ENCODE measurements around the gene CIITA.
"Not testable (repeated sequence)": the region's sequence is repeated elsewhere in the genome, so short reads cannot be mapped to it uniquely, and the experiment has no call there.

Gene CIITA

DNA sequence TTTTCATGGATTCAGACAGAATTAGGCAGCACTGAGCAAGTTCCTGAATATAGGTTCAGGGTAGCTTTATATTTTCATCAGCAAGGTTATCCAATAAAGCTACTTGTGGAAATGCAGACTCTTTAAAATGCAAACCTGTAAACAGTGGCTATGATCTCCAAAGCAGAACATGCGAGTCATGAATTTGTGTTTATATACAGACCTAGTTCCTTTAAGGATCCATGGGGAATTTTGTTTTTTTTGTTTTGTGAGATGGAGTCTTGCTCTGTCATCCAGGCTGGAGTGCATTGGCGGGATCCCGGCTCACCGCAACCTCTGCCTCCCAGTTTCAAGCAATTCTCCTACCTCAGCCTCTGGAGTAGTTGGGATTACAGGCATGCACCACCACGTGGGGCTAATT, 82.2 kb downstream of the CIITA start:
- no peak for DNase-seq (ENCODE audit: low spot score)

DNA sequence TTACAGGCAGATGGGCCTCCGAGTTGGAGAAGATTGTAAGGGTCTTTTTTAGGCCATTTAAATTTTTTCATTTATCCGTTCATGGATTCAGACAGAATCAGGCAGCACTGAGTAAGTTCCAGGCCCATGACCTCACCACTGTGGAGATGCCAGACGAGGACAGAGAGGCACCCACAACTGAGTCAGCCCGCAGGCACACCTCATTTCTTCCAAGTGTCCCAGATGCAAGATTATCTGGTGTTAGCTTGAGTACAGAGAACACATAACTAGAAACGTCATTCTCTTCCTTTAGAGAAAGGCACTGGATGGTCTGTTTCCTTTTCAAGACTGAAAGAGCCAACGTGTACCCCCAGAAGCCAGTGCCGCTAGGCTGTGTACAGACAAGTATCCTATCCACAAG, 84.2 kb downstream of the CIITA start:
- peak; percentile 70 for DNase-seq (ENCODE audit: low spot score)

DNA sequence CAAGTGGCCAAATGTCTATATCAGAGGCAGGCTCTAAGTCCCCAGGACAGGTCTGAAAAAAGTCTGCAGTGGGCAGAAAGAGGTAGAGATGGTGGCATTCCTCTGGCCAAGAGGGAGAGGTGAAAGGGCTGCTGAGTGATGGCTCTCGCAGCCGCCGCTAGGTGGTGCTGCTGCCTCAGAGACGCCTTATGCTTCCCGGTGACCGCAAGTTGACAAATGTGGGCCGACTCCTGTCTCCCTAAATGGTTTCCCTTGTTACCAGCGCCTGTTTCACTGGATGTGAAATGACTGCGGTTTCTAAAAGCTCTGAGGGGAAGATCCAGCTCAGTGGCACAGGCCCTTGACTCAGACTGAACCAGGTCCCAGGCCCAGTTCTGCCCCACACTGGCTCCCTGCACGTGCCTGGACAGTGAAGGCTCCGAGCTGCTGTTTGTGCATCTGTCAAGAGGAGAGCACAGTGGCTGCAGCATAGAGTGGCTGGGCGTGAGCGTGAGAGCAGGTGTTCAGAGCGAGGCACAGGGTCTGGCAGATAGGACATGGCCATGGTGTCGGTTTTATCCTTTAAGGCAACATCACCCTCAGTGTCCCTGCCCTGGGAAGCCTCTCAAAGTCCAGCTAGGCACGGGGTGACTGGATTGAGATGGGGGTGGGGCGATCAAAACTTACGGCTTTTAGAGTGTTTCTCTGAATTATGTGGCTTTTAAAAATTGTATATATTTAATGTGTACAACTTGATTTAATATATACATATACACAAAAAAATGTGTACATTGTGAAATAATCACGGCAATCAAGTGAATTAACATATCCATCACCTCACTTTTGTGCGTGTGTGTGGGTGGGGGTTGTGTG, 87.3 kb downstream of the CIITA start:
- peak; percentile 84 for DNase-seq (ENCODE audit: low spot score)

GRCh38 chr16:10964891-10965326, 87.9 kb downstream of the CIITA start:
- DNase-seq (ENCODE audit: low spot score): no peak

DNA sequence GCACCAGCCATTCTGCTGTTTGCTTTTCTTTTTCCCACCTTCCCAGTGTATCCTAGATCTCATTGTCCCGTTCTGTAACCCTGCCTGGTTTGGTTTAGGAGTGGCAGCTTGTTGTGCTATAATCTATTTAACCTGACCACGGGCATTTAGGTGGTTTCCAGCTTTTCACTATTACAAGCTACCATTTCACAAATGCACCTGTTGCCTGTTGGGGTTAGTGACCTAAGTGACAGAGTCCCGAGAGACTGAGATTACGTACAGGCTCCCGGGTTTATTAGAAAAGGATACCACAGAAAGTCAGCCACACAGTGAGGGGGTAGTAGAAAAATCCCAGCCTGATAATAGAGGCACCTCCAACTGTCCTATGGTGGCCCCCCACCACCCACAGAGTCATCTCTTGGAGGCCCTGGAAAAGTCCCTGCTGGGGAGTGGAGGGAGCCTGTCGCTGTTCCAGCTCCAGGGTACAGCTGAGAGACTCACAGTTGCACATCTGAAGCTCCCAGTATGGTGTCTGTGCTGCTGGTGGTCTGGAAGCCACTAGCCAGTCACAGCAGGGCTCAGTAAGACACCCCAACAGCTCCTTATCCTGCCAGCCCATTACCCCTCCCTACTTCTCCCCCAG, 88.5 kb downstream of the CIITA start:
- no peak for DNase-seq (ENCODE audit: low spot score)

- DNase-seq (ENCODE audit: low spot score): no peak
Observed at GRCh38 chr16:10966129-10966528, 89.1 kb downstream of the CIITA start.

DNA sequence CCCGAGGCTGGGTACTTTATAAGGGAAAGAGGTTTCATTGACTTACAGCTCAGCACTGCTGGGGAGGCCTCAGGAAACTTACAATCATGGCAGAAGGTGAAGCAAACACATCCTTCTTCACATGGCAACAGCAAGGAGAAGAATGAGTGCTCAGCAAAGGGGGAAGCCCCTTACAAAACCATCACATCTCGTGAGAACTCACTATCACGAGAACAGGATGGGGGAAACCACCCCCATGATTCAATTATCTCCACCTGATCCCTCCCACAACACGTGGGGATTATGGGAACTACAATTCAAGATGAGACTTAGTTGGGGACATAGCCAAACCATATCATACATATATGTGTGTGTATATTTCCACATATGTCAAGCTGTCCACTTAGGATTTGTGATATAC, 89.6 kb downstream of the CIITA start:
- not testable (repeated sequence) for DNase-seq (ENCODE audit: low spot score)

GRCh38 chr16:10967986-10968385, 91.0 kb downstream of the CIITA start:
- DNase-seq (ENCODE audit: low spot score): no peak

GRCh38 chr16:10968498-10968897, 91.5 kb downstream of the CIITA start:
- DNase-seq (ENCODE audit: low spot score): no peak

- no peak for DNase-seq (ENCODE audit: low spot score)
Observed at GRCh38 chr16:10969615-10970014, 92.6 kb downstream of the CIITA start.

- no peak for DNase-seq (ENCODE audit: low spot score)
Observed at GRCh38 chr16:10970065-10970464, 93.1 kb downstream of the CIITA start.

- DNase-seq (ENCODE audit: low spot score): peak; percentile 66
Observed at GRCh38 chr16:10971560-10971961, 94.6 kb downstream of the CIITA start.

GRCh38 chr16:10972108-10972818, 95.3 kb downstream of the CIITA start:
- no peak for DNase-seq (ENCODE audit: low spot score)

DNA sequence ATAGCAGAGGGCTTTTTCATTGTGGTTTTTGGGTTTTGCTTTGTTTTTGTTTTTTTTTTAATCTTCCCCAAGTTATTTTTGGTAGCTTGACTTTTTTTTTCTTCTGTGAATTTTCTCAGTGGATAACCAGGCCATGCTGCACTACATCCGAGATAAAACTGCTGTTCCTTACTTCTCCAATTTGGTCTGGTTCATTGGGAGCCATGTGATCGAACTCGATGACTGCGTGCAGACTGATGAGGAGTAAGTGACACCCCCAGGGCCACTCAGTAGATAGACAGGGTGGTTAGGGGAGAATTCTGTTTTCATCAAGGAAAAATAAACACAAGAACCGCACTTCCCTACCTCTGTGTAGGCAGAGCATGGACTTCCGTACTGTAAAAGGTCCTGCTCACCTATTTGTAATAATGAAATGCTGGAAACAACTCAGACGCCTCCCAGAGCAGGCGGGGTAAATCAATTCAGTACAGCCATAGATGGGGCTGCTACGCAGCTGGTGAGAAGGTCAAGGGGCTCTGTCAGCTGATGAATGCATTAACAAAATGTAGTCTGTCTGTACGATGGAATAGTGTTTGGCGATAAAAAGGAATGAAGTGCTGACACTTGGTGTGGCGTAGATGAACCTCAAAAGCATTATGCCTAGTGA, 95.9 kb downstream of the CIITA start:
- no peak for DNase-seq (ENCODE audit: low spot score)

DNA sequence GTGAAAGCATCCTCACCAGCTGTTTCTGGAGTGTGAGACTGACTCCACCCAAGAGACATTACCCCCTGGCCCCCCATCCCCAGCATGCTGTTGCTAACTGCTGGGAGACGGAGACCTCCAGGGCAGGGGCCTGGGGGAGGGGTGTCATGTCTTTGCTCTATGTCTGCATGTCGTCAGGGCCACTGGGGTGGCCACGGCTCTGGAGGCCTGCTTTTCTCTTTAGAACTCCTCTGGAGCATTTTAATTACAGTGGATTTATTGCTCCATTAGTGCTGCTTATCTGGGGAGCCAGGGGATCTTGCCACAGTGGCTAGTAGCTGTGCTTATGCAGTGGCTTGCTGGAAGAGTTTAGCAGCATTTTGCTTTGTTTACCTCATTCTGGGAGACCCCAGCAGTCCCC, 99.6 kb downstream of the CIITA start:
- DNase-seq (ENCODE audit: low spot score): no peak

DNA sequence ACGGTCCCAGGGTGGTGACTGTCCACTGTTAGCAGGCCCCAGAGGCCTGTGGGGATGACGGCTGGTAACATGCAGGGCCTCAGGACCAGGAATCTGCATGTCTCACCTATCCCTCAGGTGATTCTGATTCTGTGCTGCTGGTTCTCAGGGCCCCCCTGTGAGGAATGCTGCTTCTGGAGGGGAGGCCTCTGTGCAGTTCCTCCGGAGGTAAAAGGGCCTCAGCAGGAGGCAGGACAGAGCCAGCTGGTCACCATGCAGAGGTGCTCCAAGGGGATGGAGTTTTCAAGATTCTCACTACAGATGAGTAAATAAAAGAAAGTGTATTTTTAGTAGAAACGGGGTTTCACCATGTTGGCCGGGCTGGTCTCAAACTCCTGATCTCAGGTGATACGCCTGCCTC, 101.1 kb downstream of the CIITA start:
- DNase-seq (ENCODE audit: low spot score): no peak

GRCh38 chr16:10978871-10979446, 102.0 kb downstream of the CIITA start:
- DNase-seq (ENCODE audit: low spot score): no peak

DNA sequence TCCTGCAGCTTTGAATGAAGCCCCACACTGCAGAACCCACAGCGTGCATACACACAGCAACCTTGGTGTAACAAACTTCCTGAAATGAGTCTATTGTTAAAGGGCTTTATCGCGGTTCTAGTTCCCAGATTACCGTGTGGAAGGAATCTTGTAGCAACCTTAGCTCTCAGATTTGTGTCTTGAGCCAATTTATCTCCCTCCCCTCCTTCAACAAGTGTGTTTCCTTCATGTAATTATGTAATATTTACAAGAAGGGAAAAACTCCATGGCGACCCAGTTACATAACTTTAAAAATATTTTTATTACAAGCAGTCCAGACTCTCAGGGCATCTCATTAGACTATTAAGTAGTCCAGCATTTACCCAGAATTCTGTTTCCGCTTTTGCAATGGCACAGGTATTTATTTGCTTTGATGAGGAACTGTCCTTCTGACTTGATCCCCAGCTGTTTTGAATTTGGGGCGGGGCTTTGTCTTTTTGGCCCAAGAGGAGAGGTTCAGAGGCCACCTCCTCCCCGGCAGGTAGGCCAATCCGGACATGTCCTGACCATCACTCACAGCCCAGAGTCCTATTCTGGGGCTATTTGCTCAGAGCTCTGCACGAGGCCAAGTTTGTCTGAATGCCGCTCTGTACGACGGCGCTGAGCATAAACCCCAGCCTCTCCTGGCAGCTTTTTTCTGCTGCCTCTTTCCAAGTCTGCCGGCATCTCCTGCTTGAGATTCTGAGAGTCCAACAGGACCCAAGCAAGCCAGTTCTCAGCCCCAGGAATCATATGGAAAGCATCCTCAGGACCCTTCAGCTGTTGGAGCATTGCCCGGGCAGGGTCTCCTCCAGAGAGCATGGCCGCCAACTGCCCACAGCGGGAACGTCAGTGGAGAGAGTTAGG, 103.0 kb downstream of the CIITA start:
- no peak for DNase-seq (ENCODE audit: low spot score)

- no peak for DNase-seq (ENCODE audit: low spot score)
Observed at GRCh38 chr16:10980813-10981212, 103.8 kb downstream of the CIITA start.

DNA sequence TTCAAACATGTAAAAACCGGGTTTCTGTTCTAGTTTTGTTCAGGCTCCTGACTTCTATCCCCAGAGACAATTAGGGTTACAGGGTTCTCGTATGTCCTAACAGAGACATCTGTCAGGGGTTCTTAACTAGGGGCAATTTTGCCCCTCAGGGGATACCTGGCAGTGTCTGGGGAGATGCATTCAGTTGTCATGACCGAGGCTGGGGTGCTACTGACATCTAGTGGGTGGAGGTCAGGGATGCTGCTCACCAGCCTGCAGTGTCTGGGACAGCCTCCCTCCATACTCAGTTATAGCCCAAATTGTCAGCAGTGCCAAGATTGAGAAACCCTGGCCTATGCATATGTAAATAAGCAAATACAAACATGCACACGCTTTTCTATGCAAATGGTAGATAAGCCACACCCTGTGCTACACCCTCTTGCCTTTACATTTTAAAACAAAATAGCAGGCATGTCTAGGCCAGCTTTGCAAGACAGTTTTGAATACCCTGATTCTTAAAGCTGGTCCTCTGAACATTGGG, 104.8 kb downstream of the CIITA start:
- no peak for DNase-seq (ENCODE audit: low spot score)

Data from hepatic stellate cell (primary cell).